Thoracic aorta (tissue), 2 donors: ENCODE measurements around the gene ANXA1. TPM values are rescaled to one million over a fixed set of nuclear protein-coding genes. Genes with fewer than 3 reads are reported as not detected.

Experiments used
- ATAC-seq: fragments of 150-250 bp; one replicate; pipeline ENCODE4 v1.8.0; 2017; ENCODE audit warnings: low read depth; ENCODE audit not compliant: insufficient number of reproducible peaks, low FRiP score
- DNase-seq: peaks from one replicate; pipeline ENCODE4 v3.0.0-alpha.2; 2020; ENCODE audit warnings: low spot score
- H3K27ac ChIP-seq, 2 donors: fragments of 200-600 bp; sonication (generic); 1 replicate in 1 of 2; 2 replicates in 1 of 2; pipeline ENCODE4 v1.5.1; 2016; ENCODE audit warnings: mild to moderate bottlenecking in 2 of 2, moderate library complexity in 2 of 2
- H3K27me3 ChIP-seq: fragments of 200-600 bp; sonication (generic); replicated peaks from 2 replicates; pipeline ENCODE4 v1.6.0; 2016; ENCODE audit warnings: mild to moderate bottlenecking; ENCODE audit not compliant: insufficient read depth
- H3K36me3 ChIP-seq: fragments of 200-600 bp; sonication (generic); one replicate; pipeline ENCODE4 v1.5.1; 2016
- H3K4me1 ChIP-seq, 2 donors: fragments of 200-600 bp; sonication (generic); 1 replicate in 1 of 2; 2 replicates in 1 of 2; pipeline versions ENCODE4 v1.5.1 to v1.6.0; 2016; ENCODE audit warnings: low read depth in 2 of 2, mild to moderate bottlenecking in 1 of 2; ENCODE audit not compliant: control insufficient read depth in 1 of 2
- H3K4me3 ChIP-seq: fragments of 200-600 bp; sonication (generic); 2 replicates; pipeline ENCODE4 v1.5.1; 2016; ENCODE audit warnings: mild to moderate bottlenecking
- H3K9me3 ChIP-seq: fragments of 200-600 bp; sonication (generic); 2 replicates; pipeline ENCODE4 v1.5.1; 2016
- total RNA-seq, 2 donors: library from RNA; depleted of rRNA; stranded (reverse); fragments of >200 nt; gene quantifications; one replicate each; pipeline versions ENCODE4 v1.1.0 to v1.2.3, GENCODE V29; 2016
- TF ChIP-seq, protein P1 (sequence below): fragments of 200-600 bp; sonication (generic); IDR thresholded peaks from one replicate; pipeline ENCODE4 v1.5.1; 2019; ENCODE audit warnings: antibody characterized with exemption

Gene ANXA1
- total RNA-seq, 2 donors from 2014 or later, result 485 to 668 TPM

GRCh38 chr9:73114958-73115357 is 36.7 kb upstream of the ANXA1 start:
- Histone ChIP-seq H3K36me3 (no peaks in the 10 kb centered on the region), H3K4me1 (no peaks in the 10 kb centered on the region), H3K9me3 (no peaks in the 10 kb centered on the region), H3K27ac (no peak overlapping the region), H3K27me3 (no peaks in the 10 kb centered on the region), H3K4me3 (no peak overlapping the region)
- ATAC-seq (no peak), DNase-seq (no peak)
- TF ChIP-seq, protein P1, sequence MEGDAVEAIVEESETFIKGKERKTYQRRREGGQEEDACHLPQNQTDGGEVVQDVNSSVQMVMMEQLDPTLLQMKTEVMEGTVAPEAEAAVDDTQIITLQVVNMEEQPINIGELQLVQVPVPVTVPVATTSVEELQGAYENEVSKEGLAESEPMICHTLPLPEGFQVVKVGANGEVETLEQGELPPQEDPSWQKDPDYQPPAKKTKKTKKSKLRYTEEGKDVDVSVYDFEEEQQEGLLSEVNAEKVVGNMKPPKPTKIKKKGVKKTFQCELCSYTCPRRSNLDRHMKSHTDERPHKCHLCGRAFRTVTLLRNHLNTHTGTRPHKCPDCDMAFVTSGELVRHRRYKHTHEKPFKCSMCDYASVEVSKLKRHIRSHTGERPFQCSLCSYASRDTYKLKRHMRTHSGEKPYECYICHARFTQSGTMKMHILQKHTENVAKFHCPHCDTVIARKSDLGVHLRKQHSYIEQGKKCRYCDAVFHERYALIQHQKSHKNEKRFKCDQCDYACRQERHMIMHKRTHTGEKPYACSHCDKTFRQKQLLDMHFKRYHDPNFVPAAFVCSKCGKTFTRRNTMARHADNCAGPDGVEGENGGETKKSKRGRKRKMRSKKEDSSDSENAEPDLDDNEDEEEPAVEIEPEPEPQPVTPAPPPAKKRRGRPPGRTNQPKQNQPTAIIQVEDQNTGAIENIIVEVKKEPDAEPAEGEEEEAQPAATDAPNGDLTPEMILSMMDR, result no peak

GRCh38 chr9:73116031-73116430 is 35.6 kb upstream of the ANXA1 start:
- H3K27ac ChIP-seq, result no peak overlapping the region
- H3K9me3 ChIP-seq, result no peaks in the 10 kb centered on the region
- no peaks in the 10 kb centered on the region for H3K27me3 ChIP-seq
- H3K4me3 ChIP-seq, result no peak overlapping the region
- no peaks in the 10 kb centered on the region for H3K36me3 ChIP-seq
- ATAC-seq, result no peak
- TF ChIP-seq, protein P1, result no peak
- DNase-seq, result no peak
- H3K4me1 ChIP-seq, result no peaks in the 10 kb centered on the region

- Histone ChIP-seq H3K27me3 (no peaks in the 10 kb centered on the region), H3K4me3 (no peak overlapping the region), H3K36me3 (no peaks in the 10 kb centered on the region), H3K4me1 (no peaks in the 10 kb centered on the region), H3K27ac (no peak overlapping the region), H3K9me3 (no peaks in the 10 kb centered on the region)
- DNase-seq (no peak), ATAC-seq (no peak)
- TF ChIP-seq, protein P1, result no peak
These were observed 34.8 kb upstream of the ANXA1 start for GRCh38 chr9:73116880-73117279.

DNA sequence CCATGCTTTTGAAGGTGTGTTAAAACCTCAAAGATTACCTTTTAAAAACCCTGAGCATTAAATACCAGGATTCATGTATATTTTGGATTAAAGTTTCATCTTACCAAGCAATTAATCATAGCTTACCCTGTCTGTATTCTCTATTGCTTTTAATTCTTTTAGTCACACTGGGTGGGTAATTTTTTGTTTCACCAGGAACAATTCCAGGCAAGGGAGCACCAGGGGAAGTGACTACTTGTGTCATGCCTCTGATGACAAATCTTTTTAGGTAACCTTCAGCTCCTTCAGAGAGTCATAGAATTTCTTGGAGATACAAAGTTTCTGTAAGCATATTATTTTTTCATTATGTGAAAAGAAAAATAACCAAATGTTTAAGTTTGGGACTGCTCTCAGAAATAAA is 33.4 kb upstream of the ANXA1 start:
- TF ChIP-seq, protein P1, result no peak
- DNase-seq (no peak), ATAC-seq (no peak)

GRCh38 chr9:73118898-73119554 is 32.6 kb upstream of the ANXA1 start:
- Histone ChIP-seq H3K27ac (no peak overlapping the region), H3K27me3 (no peaks in the 10 kb centered on the region), H3K9me3 (no peaks in the 10 kb centered on the region), H3K36me3 (no peaks in the 10 kb centered on the region), H3K4me3 (no peak overlapping the region), H3K4me1 (no peaks in the 10 kb centered on the region)
- no peak for DNase-seq
- TF ChIP-seq, protein P1, result no peak
- no peak for ATAC-seq

More for the DNA sequence above, 33.4 kb upstream of the ANXA1 start:
- no peaks in the 10 kb centered on the region for H3K4me1 ChIP-seq
- no peaks in the 10 kb centered on the region for H3K27me3 ChIP-seq
- no peaks in the 10 kb centered on the region for H3K36me3 ChIP-seq
- H3K4me3 ChIP-seq, result no peak overlapping the region
- H3K9me3 ChIP-seq, result no peaks in the 10 kb centered on the region
- no peak overlapping the region for H3K27ac ChIP-seq
